ENCODE results near the gene FAM107A.

FAM107A gene

DNA sequence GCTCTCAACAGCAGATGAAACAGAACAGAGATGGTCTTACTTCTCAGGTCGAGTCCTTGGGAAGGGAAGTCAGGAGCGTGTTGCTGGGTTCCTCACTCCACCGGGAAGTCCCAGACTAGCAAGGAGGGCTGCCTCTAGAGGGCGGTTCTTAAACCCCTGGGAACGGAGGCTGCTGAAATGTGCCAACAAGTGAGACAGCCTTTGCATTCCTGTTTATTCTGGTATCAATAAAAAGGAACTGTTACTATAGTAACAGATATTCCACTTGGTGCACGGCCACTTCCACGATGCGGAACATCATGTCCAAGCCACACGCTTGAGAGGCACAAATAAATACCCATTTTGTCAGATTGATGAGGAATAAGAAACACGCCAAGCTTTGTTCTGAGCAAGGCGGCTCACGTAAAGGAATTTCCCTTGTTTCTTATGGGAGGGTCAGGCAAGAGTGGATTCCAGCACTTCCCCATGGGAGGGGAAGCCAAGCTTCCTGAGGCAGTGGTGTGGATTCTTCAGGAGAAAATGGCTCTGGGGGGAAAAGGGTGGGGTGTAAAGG lies at the start of gene FAM107A:
FAM107A (minus strand) TSS at position 123 of the 553 bp plus-strand sequence. CDS start 7,531 bp downstream, outside the sequence.
- DNase-seq (ENCODE audit: low read depth, low spot score), result no peak

- no peak for DNase-seq (ENCODE audit: low read depth, low spot score)
These were observed 48.1 kb upstream of the FAM107A start for GRCh38 chr3:58625196-58625824.

DNA sequence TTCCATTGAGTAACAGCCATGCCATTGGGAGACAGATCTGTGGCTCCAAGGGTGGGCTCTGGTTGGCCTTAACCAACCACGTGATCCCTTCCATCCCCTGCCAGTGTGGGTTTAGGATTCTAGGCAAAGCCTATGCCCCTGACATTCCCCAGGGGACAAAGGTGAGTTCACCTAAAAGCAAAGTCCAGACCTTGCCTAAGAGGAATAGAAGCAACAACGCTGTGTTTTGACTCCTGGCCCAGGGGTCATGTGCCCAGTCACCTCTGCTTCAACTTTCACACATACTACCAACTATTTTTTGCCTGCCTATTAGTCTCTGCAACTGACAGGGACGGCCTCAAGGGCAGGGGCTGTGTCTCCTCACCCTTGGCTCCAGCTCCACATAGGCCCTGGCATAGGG lies 47.4 kb upstream of the FAM107A start:
- no peak for DNase-seq (ENCODE audit: low read depth, low spot score)

GRCh38 chr3:58623961-58624360 lies 46.8 kb upstream of the FAM107A start:
- DNase-seq (ENCODE audit: low read depth, low spot score), result no peak

DNA sequence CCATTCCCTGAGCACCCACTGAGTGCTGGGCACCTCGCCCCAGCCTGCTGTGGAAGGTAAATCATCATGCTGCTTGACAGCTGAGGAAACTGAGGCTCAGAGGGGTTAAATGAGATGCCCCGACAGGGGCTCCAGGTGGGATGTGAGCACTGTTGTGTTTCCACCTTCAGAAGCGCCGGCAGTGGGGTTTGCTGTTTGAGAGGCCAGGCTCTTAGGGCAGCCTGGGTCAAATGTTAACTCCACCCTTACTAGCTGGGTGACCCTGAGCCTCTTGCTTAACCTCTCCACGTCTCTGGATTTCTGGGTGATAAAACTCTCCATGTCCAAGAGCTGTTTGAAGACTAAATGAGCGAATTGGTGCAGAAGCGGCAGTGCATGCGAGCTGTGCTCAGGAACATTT lies 46.3 kb upstream of the FAM107A start:
- DNase-seq (ENCODE audit: low read depth, low spot score), result no peak

- DNase-seq (ENCODE audit: low read depth, low spot score), result no peak
These were observed 45.7 kb upstream of the FAM107A start for GRCh38 chr3:58622892-58623291.

- DNase-seq (ENCODE audit: low read depth, low spot score), result no peak
These were observed 45.2 kb upstream of the FAM107A start for GRCh38 chr3:58622436-58622835.

- DNase-seq (ENCODE audit: low read depth, low spot score), result no peak
These were observed 44.1 kb upstream of the FAM107A start for GRCh38 chr3:58621086-58621830.

DNA sequence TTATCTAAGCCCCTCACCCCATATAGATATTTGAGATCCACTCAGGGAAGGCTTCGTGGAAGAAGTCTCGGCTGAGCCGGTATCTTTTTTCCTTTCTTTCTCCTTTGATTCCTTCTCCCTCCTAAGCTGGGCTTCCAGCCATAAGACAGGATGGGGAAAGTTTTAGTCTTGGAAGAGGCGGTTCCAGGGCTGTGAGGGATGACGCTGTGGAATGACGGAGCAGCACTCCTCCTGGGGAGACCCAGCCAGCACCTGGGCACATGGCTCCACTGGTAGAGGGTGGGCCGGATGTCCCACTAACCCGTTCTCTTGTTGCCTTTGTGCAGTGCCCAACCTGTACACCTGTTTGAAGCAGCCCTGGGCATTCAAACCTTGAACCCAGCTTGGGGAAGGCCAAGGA lies 43.2 kb upstream of the FAM107A start:
- no peak for DNase-seq (ENCODE audit: low read depth, low spot score)

DNA sequence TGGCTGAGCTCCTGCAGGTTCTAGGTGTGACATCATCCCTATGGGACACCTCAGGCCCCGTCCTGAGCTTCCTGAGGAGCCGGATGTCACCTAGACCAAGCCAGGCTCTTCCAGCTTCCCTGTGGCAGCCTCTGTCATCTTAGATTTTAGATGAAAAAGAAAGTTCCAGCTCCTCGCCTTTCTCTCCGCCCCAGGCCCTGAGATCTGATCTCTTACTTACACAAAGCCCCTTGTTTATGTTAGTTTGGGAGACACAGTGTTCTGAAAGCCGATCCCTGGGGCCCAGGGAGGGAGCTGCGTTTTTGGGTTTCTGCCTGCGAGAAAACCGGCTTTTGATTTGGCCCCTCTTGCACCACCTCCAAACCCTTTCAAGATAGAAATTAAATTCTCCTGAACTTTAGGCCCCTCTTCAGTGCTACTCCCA lies 40.2 kb upstream of the FAM107A start:
- no peak for DNase-seq (ENCODE audit: low read depth, low spot score)

GRCh38 chr3:58613236-58614132 lies 36.3 kb upstream of the FAM107A start:
- DNase-seq (ENCODE audit: low read depth, low spot score), result no peak

- no peak for DNase-seq (ENCODE audit: low read depth, low spot score)
These were observed 35.6 kb upstream of the FAM107A start for GRCh38 chr3:58612830-58613229.

- DNase-seq (ENCODE audit: low read depth, low spot score), result no peak
These were observed 32.8 kb upstream of the FAM107A start for GRCh38 chr3:58609990-58610389.

DNA sequence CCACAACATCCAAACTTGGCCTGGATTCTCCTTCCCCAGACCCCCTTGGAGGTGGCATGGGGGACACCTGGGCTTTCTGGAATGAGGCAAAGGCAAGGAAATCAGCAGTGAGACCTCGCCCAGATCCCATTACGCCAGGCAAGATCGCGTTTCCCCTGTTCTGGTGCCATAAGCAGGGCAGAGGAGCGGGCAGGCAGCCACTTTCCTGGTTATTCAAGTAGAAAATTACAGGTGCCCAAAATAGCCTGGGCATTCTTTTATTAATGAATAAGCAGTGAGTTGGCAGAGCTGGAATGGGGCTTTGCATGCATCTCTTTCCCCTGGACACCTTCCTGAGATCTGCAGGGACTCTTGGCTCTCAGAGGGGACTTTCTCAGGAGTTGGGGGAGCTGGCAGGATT lies 31.5 kb upstream of the FAM107A start:
- DNase-seq (ENCODE audit: low read depth, low spot score), result no peak

- no peak for DNase-seq (ENCODE audit: low read depth, low spot score)
These were observed 30.6 kb upstream of the FAM107A start for GRCh38 chr3:58607816-58608215.

DNA sequence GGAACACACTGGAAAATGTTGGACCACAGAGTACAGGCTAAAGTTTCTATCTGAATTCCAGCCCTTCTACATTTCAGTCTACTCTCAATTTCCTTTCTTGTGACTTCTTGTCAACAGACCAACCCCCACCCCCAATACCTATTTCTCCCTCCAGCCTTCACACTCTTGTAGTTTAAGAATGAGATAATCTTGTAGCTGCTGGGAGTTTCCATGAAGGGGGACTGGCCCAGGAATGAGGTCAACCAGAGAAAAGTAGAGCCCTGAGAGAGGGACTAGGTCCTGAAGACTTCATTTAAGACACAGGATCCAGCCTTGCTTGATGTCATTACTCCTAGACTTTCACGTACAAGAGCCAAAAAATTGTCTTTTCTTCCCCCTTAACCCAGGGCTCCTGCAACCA lies 29.5 kb upstream of the FAM107A start:
- DNase-seq (ENCODE audit: low read depth, low spot score), result no peak

DNA sequence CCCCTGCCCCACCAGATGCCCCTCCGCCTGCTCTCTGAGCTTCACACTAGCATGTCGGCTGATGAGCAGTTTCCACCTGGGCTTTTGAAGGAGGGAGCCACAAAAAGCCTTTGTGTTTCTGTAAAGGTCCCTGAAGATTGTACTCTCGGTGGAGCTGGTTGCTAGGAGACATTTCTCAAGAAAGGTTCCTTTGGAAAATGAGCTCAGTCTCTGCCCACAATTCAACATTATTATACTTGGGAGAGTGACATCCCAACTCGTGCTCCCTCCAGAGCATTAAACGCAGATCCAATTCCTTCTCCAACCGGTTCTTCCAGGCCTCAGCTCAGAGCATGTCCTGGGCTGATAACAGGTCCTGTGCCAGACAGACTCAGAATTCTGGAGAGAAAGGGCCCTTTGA lies 26.8 kb upstream of the FAM107A start:
- DNase-seq (ENCODE audit: low read depth, low spot score), result no peak

- DNase-seq (ENCODE audit: low read depth, low spot score), result no peak
These were observed 26.4 kb upstream of the FAM107A start for GRCh38 chr3:58603606-58604005.

DNA sequence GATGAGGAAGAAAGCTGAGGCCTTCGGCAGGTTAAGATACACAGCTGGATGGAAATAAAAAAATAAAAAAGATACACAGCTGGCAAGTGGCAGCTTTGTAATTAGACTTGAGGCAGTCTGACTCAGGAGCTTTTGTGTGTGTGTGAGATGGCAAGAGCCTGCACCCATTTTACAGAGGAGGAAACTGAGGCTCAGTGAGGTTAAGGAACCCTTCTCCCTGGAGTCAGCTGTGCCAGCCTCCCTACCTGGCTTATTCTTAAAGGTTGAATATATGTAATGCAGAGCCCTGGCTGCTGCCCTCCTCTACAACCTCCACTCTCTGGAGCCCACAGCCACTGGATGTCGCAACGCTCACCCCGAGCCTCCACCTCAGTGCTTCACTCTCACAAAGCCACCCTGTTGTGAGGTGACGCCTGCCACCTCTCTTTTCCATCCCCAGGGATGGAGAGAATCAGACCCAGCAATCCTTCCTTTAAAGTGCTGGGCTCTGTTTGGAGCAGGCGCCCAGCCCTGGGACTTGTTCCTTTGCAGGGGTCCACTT lies 20.6 kb upstream of the FAM107A start:
- DNase-seq (ENCODE audit: low read depth, low spot score), result no peak

- DNase-seq (ENCODE audit: low read depth, low spot score), result no peak
These were observed 19.8 kb upstream of the FAM107A start for GRCh38 chr3:58596834-58597518.

DNA sequence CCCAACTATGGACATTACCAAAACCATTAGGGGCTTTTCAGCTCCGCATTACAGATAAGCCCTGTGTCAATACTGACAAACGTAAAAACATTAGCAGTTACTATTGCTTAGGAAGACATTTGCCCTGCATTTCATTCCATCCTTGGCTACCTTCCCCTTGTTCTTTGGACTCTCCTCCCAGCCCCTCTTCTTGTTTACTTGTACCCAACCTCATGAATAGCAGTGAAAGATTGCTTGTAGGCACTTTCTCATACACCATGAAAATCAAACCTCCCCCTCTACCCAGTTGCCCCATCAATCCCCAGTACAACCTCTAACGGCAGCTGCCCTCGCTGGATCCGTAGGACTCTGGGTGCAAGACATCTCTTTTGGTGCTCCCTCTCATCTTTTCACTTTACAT lies 16.9 kb upstream of the FAM107A start:
- no peak for DNase-seq (ENCODE audit: low read depth, low spot score)

All from activated CD4-positive, CD25-positive, alpha-beta regulatory T cell treated with anti-CD3 and anti-CD28 coated beads, Interleukin-2, amount 50 U/mL, for 16 hours (primary cell).